HEK293 (cell line): ENCODE data around the gene RGS7.
"Not testable (repeated sequence)": the region's sequence is repeated elsewhere in the genome, so short reads cannot be mapped to it uniquely, and the experiment has no call there.

Source experiments
- CTCF ChIA-PET: fragments of 350-600 bp; formaldehyde crosslinking; extraction: SDS; loops from one replicate; lab custom pipeline; 2021; ENCODE audit warnings: antibody characterized with exemption; lab: Yijun Ruan, JAX
- POLR2A ChIA-PET: fragments of 300-600 bp; formaldehyde crosslinking; extraction: SDS; loops from one replicate; lab custom pipeline; 2020; ENCODE audit warnings: antibody characterized with exemption, inconsistent platforms; lab: Yijun Ruan, JAX
- H3K27ac ChIP-seq: fragments of 200-500 bp; sonication (Bioruptor generic); 2 replicates; pipeline ENCODE4 v1.5.1; 2014; ENCODE audit warnings: low read depth, low read length, control low read depth, inconsistent platforms; ENCODE audit errors: extremely low read depth
- H3K36me3 ChIP-seq, 2 experiments: fragments of 200-500 bp in 1 of 2; sonication (Bioruptor generic) in 1 of 2; 1 replicate in 1 of 2; 2 replicates in 1 of 2; pipeline ENCODE4 v1.5.1; 2014 to 2017; ENCODE audit warnings: inconsistent platforms in 2 of 2, low read length in 2 of 2; ENCODE audit not compliant: control insufficient read depth in 2 of 2, insufficient read depth in 1 of 2
- H3K4me1 ChIP-seq: fragments of 200-500 bp; sonication (Bioruptor generic); 2 replicates; pipeline ENCODE4 v1.5.1; 2014; ENCODE audit warnings: mild to moderate bottlenecking, low read length, inconsistent platforms; ENCODE audit not compliant: control insufficient read depth, insufficient read depth
- H3K4me3 ChIP-seq: 2 replicates; pipeline ENCODE4 v1.5.1; 2011; ENCODE audit warnings: low read depth, mild to moderate bottlenecking, control low read depth, low read length, moderate library complexity
- H3K9me3 ChIP-seq: fragments of 200-500 bp; sonication (Bioruptor generic); 2 replicates; pipeline ENCODE4 v1.5.1; 2014; ENCODE audit warnings: low read depth, low read length, inconsistent platforms; ENCODE audit not compliant: control insufficient read depth, insufficient read depth
- BCL11A ChIP-seq: fragments of 450-650 bp; formaldehyde crosslinking; IDR thresholded peaks from 2 replicates; pipeline ENCODE4 v1.5.1; 2016; ENCODE audit warnings: low read depth, missing biosample characterization, missing genetic modification characterization
- PBX3 ChIP-seq: sonication (generic); formaldehyde crosslinking; IDR thresholded peaks from 2 replicates; pipeline ENCODE4 v1.8.1; 2022; ENCODE audit warnings: mild to moderate bottlenecking, moderate library complexity, missing genetic modification reagents
- ZNF248 ChIP-seq: fragments of 450-650 bp; formaldehyde crosslinking; IDR thresholded peaks from 2 replicates; pipeline ENCODE4 v1.5.1; 2017; ENCODE audit warnings: missing biosample characterization, missing genetic modification characterization
- ZNF266 ChIP-seq: fragments of 450-650 bp; formaldehyde crosslinking; IDR thresholded peaks from 2 replicates; pipeline ENCODE4 v1.5.1; 2016; ENCODE audit warnings: missing biosample characterization, missing genetic modification characterization, low read depth
- ZNF341 ChIP-seq: fragments of 450-650 bp; formaldehyde crosslinking; IDR thresholded peaks from 2 replicates; pipeline ENCODE4; 2016; ENCODE audit warnings: low read depth, missing biosample characterization, missing genetic modification characterization
- ZNF350 ChIP-seq: fragments of 450-650 bp; formaldehyde crosslinking; IDR thresholded peaks from 2 replicates; pipeline ENCODE4 v1.5.0; 2017; ENCODE audit warnings: missing biosample characterization, mild to moderate bottlenecking, missing genetic modification characterization
- ZNF354C ChIP-seq: fragments of 450-650 bp; formaldehyde crosslinking; IDR thresholded peaks from 2 replicates; pipeline ENCODE4 v1.5.1; 2016; ENCODE audit warnings: missing biosample characterization, missing genetic modification characterization, low read depth, borderline replicate concordance
- ZNF530 ChIP-seq: fragments of 450-650 bp; formaldehyde crosslinking; IDR thresholded peaks from 2 replicates; pipeline ENCODE4 v1.5.1; 2016; ENCODE audit warnings: low read depth, missing biosample characterization, missing genetic modification characterization
- ZNF555 ChIP-seq: fragments of 450-650 bp; formaldehyde crosslinking; conservative IDR thresholded peaks from 2 replicates; pipeline ENCODE4 v1.5.1; 2017; ENCODE audit warnings: missing biosample characterization, mild to moderate bottlenecking, missing genetic modification characterization, inconsistent platforms
- ZNF560 ChIP-seq: fragments of 450-650 bp; formaldehyde crosslinking; IDR thresholded peaks from 2 replicates; pipeline ENCODE4 v1.5.1; 2017; ENCODE audit warnings: missing biosample characterization, missing genetic modification characterization, borderline replicate concordance
- ZNF658 ChIP-seq: fragments of 450-650 bp; formaldehyde crosslinking; IDR thresholded peaks from 2 replicates; pipeline ENCODE4; 2016; ENCODE audit warnings: missing biosample characterization, missing genetic modification characterization
- ZNF664 ChIP-seq: fragments of 450-650 bp; formaldehyde crosslinking; IDR thresholded peaks from 2 replicates; pipeline ENCODE4 v1.5.1; 2016; ENCODE audit warnings: missing biosample characterization, missing genetic modification characterization
- ZNF707 ChIP-seq: fragments of 450-650 bp; formaldehyde crosslinking; IDR thresholded peaks from 2 replicates; pipeline ENCODE4 v1.5.1; 2016; ENCODE audit warnings: missing biosample characterization, missing genetic modification characterization
- ZNF768 ChIP-seq: fragments of 450-650 bp; formaldehyde crosslinking; IDR thresholded peaks from 2 replicates; pipeline ENCODE4 v1.5.1; 2018; ENCODE audit warnings: missing biosample characterization, mild to moderate bottlenecking, missing genetic modification characterization
- ZNF830 ChIP-seq: fragments of 450-650 bp; IDR thresholded peaks from 2 replicates; pipeline ENCODE4 v1.5.0; 2018; ENCODE audit warnings: missing biosample characterization, missing genetic modification characterization, low read depth, mild to moderate bottlenecking, moderate library complexity
- ZSCAN16 ChIP-seq: fragments of 450-650 bp; formaldehyde crosslinking; IDR thresholded peaks from 2 replicates; pipeline ENCODE4 v1.5.1; 2016; ENCODE audit warnings: missing biosample characterization, missing genetic modification characterization
- ZSCAN5A ChIP-seq: fragments of 450-650 bp; formaldehyde crosslinking; IDR thresholded peaks from 2 replicates; pipeline ENCODE4 v1.5.1; 2016; ENCODE audit warnings: missing biosample characterization, missing genetic modification characterization

RGS7 gene

GRCh38 chr1:240766831-240767230 lies 590.2 kb downstream of the RGS7 start:
- TF ChIP-seq ZNF350 (tag by site-specific recombination), result no peak
- TF ChIP-seq, all 188 proteins: peak for 0
- ChIA-PET POLR2A (interaction anchor here (0.5 kb wide), 1 partner anchor 121 kb away, joined by 4 read pairs; no protein-coding TSS in a partner anchor), CTCF (no interaction called here)
- peaks cover 11% of the 10 kb centered on the region for H3K4me1 ChIP-seq
- H3K27ac ChIP-seq, result no peak overlapping the region
- H3K9me3 ChIP-seq, result no peaks in the 10 kb centered on the region
- no peaks in the 10 kb centered on the region for H3K36me3 ChIP-seq
- H3K4me3 ChIP-seq, result no peak overlapping the region

GRCh38 chr1:240765732-240766363 lies 591.2 kb downstream of the RGS7 start:
- no peak for TF ChIP-seq ZNF664
- TF ChIP-seq ZNF768, result no peak
- no peak for TF ChIP-seq ZNF707 (tag by site-specific recombination)
- TF ChIP-seq ZNF830, result no peak
- no peak for TF ChIP-seq ZSCAN16 (tag by site-specific recombination)
- TF ChIP-seq ZNF354C (tag by site-specific recombination), result no peak
- TF ChIP-seq ZNF658 (tag by site-specific recombination), result no peak
- no peak for TF ChIP-seq ZSCAN5A (tag by site-specific recombination)
- no peak for TF ChIP-seq ZNF555
- TF ChIP-seq PBX3 (CRISPR knock-in tag), result no peak
- TF ChIP-seq ZNF530 (tag by site-specific recombination), result no peak
- H3K27ac ChIP-seq, result no peak overlapping the region
- no peaks in the 10 kb centered on the region for H3K36me3 ChIP-seq
- ChIA-PET CTCF (interaction anchor here (0.6 to 1.4 kb wide), 3 partner anchors 41 to 223 kb away, joined by 3 read pairs; no protein-coding TSS in a partner anchor), POLR2A (no interaction called here)
- H3K9me3 ChIP-seq, result no peaks in the 10 kb centered on the region
- H3K4me1 ChIP-seq, result peaks cover 11% of the 10 kb centered on the region
- H3K4me3 ChIP-seq, result no peak overlapping the region

GRCh38 chr1:240763771-240764170 lies 593.2 kb downstream of the RGS7 start:
- CTCF ChIA-PET, result no interaction called here
- Histone ChIP-seq H3K4me3 (no peak overlapping the region), H3K4me1 (peaks cover 3% of the 10 kb centered on the region), H3K36me3 (no peaks in the 10 kb centered on the region), H3K27ac (no peak overlapping the region), H3K9me3 (no peaks in the 10 kb centered on the region)
- no peak for TF ChIP-seq ZNF248 (tag by site-specific recombination)
- no peak for TF ChIP-seq ZNF530 (tag by site-specific recombination)
- no peak for TF ChIP-seq ZNF560 (tag by site-specific recombination)
- TF ChIP-seq ZNF266 (tag by site-specific recombination), result no peak
- TF ChIP-seq BCL11A, result no peak
- no peak for TF ChIP-seq ZNF341
- POLR2A ChIA-PET, result no interaction called here

GRCh38 chr1:240763095-240763494 lies 593.9 kb downstream of the RGS7 start:
- H3K27ac ChIP-seq, H3K36me3 ChIP-seq, POLR2A ChIA-PET, H3K4me1 ChIP-seq, H3K4me3 ChIP-seq, H3K9me3 ChIP-seq: not testable (repeated sequence)
- CTCF ChIA-PET, result interaction anchor here (0.6 kb wide), 1 partner anchor 31 kb away, joined by 3 read pairs; no protein-coding TSS in a partner anchor

GRCh38 chr1:240762471-240762987 lies 594.5 kb downstream of the RGS7 start:
- H3K36me3 ChIP-seq, H3K9me3 ChIP-seq, POLR2A ChIA-PET, H3K4me1 ChIP-seq, H3K4me3 ChIP-seq, H3K27ac ChIP-seq: not testable (repeated sequence)
- CTCF ChIA-PET, result interaction anchor here (0.6 kb wide), 2 partner anchors 30 to 703 kb away, joined by 3 read pairs; no protein-coding TSS in a partner anchor

- POLR2A ChIA-PET, H3K27ac ChIP-seq, H3K9me3 ChIP-seq, H3K36me3 ChIP-seq, CTCF ChIA-PET, H3K4me3 ChIP-seq, H3K4me1 ChIP-seq: not testable (repeated sequence)
Observed at GRCh38 chr1:240758777-240759176, 598.2 kb downstream of the RGS7 start.
